IPS-18c (cell line): ENCODE results near the gene SYT17.
A peak's percentile ranks its signal among the peaks of the same experiment; 100 is the strongest.

Experiments
- H3K4me3 ChIP-seq: 2 replicates; pipeline ENCODE4 v1.7.0; 2013; ENCODE audit warnings: low read depth, mild to moderate bottlenecking, low read length, moderate library complexity; ENCODE audit not compliant: insufficient read depth
- H3K9me3 ChIP-seq: one replicate; pipeline ENCODE4 v1.6.1; 2013; ENCODE audit warnings: mild to moderate bottlenecking, low read length, moderate library complexity; ENCODE audit not compliant: control insufficient read depth, insufficient read depth

Gene SYT17

GRCh38 chr16:19166500-19166899, 1.5 kb upstream of the SYT17 start:
- H3K9me3 ChIP-seq = peaks cover 2% of the 10 kb centered on the region
- no peak overlapping the region for H3K4me3 ChIP-seq

- Histone ChIP-seq H3K4me3 (peak overlapping the region; percentile 83), H3K9me3 (peaks cover 2% of the 10 kb centered on the region)
Measured at GRCh38 chr16:19168371-19169081, 486 bp downstream of the SYT17 start.

- H3K4me3 ChIP-seq = peak overlapping the region; percentile 83
- peaks cover 2% of the 10 kb centered on the region for H3K9me3 ChIP-seq
Measured at GRCh38 chr16:19169082-19169639, 1.1 kb downstream of the SYT17 start.

- Histone ChIP-seq H3K4me3 (no peak overlapping the region), H3K9me3 (peaks cover 2% of the 10 kb centered on the region)
Measured at GRCh38 chr16:19170043-19170655, 2.1 kb downstream of the SYT17 start.

- Histone ChIP-seq H3K4me3 (no peak overlapping the region), H3K9me3 (peaks cover 2% of the 10 kb centered on the region)
Measured at GRCh38 chr16:19172098-19172780, 4.2 kb downstream of the SYT17 start.

GRCh38 chr16:19173059-19173458, 5.0 kb downstream of the SYT17 start:
- Histone ChIP-seq H3K4me3 (no peak overlapping the region), H3K9me3 (peaks cover 2% of the 10 kb centered on the region)

- H3K9me3 ChIP-seq = no peaks in the 10 kb centered on the region
- H3K4me3 ChIP-seq = no peak overlapping the region
Measured at GRCh38 chr16:19173649-19174383, 5.8 kb downstream of the SYT17 start.

GRCh38 chr16:19174478-19174877, 6.4 kb downstream of the SYT17 start:
- Histone ChIP-seq H3K9me3 (no peaks in the 10 kb centered on the region), H3K4me3 (no peak overlapping the region)

GRCh38 chr16:19175492-19176262, 7.6 kb downstream of the SYT17 start:
- Histone ChIP-seq H3K9me3 (no peaks in the 10 kb centered on the region), H3K4me3 (no peak overlapping the region)

GRCh38 chr16:19177111-19177739, 9.2 kb downstream of the SYT17 start:
- Histone ChIP-seq H3K4me3 (no peak overlapping the region), H3K9me3 (no peaks in the 10 kb centered on the region)

- Histone ChIP-seq H3K9me3 (no peaks in the 10 kb centered on the region), H3K4me3 (no peak overlapping the region)
Measured at GRCh38 chr16:19179546-19180490, 11.8 kb downstream of the SYT17 start.

GRCh38 chr16:19180741-19181140, 12.7 kb downstream of the SYT17 start:
- H3K9me3 ChIP-seq = no peaks in the 10 kb centered on the region
- H3K4me3 ChIP-seq = no peak overlapping the region

GRCh38 chr16:19182481-19182880, 14.4 kb downstream of the SYT17 start:
- Histone ChIP-seq H3K4me3 (no peak overlapping the region), H3K9me3 (no peaks in the 10 kb centered on the region)

GRCh38 chr16:19183187-19183586, 15.1 kb downstream of the SYT17 start:
- Histone ChIP-seq H3K4me3 (no peak overlapping the region), H3K9me3 (no peaks in the 10 kb centered on the region)

- Histone ChIP-seq H3K9me3 (no peaks in the 10 kb centered on the region), H3K4me3 (no peak overlapping the region)
Measured at GRCh38 chr16:19184823-19185509, 16.9 kb downstream of the SYT17 start.
